Tongue (tissue), 2 donors: ENCODE measurements around the gene GNG12. TPM values are rescaled to one million over a fixed set of nuclear protein-coding genes. Genes with fewer than 3 reads are reported as not detected.

ENCODE experiments used
- DNase-seq: peaks from one replicate; pipeline ENCODE4 v3.0.0-alpha.2; 2015
- total RNA-seq: library from RNA; depleted of rRNA; stranded (reverse); fragments of >200 nt; gene quantifications from one replicate; pipeline ENCODE4 v1.2.3, GENCODE V29; 2014

GNG12 gene
- total RNA-seq, 1 donor from 2014 or later: 68.1 TPM

DNA sequence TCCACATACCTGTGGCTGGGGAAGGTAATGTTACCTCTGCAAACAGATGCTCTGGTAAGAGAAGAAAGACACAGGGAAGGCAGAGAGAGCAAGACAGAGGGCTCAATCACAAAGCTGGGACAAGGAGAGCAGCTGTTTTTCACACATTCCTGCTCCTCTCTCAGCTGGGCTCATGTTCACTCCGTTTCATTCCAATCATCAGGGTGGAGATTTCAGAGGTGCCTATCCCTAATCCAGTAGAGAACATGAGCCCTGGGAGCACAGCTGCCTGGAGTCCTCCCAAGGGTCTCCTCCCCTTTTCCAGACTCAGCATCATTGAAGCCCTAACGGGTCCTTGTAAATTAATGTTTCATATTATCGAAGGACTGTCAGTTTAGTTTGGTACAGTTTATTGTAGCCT lies 128.9 kb downstream of the GNG12 start:
- DNase-seq: peak; percentile 76

DNA sequence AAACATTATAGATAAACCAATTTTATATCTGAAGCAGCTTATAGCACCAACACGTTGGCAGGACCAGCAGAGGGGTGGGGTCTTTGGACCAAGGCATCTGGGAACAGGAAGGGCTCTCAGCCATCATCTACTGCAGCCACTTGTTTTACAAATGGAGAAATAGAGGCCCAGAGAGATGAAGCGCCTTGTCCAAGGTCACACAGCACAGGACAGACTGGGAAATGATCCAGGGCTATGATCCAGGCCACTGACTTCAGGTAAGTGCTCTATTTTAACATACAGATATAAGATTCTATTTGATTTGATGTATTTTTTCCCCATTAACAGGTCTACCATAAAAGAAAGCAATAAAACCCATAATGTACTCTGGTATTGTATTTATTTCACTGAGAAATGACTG lies 131.4 kb downstream of the GNG12 start:
- DNase-seq: no peak

DNA sequence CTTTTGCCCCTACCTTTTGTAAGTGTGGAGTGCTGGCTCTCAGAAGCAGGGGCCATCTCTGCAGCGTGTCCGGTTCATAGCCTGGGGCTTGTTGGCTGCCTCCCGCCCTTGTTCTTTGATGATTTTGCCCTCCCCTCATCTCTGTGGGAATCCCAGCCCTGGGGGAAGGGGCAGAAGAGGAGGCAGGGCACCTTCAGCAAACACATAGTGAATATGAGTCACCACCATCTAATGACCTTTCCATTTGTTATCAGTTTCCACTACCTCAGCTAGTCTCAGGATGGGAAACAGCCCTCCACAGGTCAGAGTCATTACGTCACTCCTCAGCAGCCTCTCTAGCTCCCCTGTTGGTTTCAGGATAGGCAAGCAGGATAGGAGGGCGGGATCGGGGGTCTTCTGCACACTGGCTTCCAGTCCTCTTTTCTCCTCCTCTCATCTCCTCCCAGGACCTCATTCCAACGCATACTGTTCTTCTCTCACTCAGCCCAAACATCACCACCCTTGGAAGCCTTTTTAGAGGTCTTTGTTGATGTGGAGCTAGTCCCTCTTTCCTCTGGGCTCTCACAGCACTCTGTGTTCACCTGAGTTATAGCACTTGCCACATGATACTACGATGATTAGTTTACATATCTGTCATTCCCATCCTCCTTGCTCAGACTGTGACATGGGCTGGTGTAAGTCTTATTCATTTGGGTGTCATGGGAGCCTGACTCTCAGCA lies 132.4 kb downstream of the GNG12 start:
- DNase-seq: no peak

DNA sequence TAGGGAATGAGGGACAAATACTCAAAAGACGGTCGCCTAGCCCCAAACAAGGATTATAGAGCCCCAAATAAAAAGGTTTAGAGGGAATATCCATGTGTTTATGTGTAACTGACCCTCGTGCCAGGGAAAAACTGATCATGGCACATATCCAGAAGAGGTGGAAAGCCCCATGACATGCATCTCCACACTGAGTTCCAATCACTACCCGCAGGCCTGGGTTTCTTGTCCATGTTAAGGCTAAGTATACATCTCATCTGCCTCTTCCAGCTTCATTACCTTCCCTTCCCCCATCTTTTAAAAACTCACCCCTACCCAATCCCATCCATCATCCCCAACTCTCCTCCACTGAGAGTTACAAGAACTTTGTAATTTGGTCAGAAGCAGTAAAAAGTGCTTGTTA lies 133.0 kb downstream of the GNG12 start:
- DNase-seq: no peak

DNA sequence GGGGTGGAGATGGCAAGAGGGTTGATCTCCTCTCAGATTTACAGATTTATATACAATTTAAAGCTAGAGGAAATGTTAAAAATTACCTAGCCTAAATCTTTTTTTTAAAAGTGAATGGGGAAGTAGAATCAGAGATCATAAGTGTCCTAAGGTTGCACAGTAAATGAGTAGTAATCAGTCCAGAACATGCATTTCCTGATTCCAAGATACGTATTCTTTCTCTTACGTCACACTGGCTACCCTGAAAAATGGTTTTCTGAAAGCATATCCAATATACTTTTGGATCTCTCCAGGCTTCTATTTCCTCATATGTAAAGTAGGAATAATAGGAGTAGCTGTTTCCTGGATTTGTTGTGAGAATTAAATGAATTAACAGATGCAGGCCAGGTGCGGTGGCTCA lies 136.6 kb downstream of the GNG12 start:
- DNase-seq: no peak

DNA sequence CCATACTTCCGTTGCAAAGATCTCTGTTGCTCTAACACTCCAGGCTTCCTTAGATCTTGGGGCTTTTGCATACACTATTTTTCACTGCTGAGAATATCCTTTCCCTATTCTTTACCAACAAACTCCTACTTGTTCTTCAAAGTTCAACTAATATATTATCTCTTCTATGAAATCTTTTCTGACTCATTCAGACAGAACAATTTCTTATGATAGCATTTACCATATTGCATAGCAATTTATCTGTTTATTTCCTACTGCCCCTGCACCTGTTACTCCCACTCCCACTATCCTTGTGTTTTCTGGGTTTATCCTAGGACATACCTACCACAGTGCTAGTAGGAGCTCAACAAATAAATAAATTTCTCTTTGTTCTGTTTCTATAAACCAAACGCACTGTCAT lies 137.3 kb downstream of the GNG12 start:
- DNase-seq: no peak

DNA sequence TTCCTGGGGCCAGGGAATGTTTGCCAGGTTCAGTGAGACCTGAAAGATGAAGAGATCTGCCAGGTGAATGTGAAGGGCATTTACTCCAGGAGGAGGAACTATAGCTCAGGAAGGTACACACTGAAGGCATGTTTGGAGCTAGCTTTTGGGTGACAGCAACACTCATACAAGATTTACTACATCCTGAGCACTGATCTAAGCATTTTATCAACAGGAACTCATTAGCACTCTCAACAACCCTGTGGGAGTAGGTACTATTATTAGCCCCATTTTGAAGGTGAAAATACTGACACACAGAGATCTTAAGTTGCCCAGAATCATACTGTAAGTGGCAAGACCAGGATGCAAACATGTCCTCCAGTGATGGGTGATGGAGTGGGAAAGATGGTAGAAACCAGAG lies 141.6 kb downstream of the GNG12 start:
- DNase-seq: no peak

DNA sequence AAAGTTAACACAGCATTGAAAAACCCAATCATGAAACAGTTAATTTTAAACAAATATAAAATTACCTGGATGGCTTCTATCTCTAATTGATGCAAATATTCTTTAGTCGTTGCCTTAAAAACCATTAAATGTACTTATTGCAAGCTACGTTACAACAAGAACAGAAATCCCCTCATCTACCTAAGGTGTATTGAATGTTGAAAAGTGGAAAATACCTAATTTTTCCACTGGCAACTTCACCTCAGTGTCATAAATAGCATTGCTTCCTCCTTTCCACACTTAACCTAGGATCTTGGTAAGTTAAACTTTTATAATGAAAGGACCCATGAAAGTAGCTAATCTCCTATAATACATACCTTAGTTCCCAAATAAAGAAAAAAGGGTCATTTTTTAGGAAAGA lies 142.9 kb downstream of the GNG12 start:
- DNase-seq: no peak

DNA sequence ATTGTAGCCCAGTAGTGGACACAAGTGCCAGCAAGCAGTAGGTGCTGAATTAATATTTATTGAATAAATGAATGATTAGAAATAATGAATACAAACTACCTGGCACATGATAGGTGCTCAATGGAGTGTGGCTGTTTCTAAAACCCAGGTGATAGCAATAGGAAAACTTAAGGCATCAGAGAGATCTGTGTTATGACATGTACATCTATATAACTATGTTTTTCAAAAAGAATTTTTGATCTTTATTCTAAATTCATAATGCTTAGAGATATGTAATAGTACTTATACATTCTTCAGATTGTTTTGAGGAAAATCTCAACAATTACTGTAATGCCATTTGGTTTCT lies 143.3 kb downstream of the GNG12 start:
- DNase-seq: no peak

DNA sequence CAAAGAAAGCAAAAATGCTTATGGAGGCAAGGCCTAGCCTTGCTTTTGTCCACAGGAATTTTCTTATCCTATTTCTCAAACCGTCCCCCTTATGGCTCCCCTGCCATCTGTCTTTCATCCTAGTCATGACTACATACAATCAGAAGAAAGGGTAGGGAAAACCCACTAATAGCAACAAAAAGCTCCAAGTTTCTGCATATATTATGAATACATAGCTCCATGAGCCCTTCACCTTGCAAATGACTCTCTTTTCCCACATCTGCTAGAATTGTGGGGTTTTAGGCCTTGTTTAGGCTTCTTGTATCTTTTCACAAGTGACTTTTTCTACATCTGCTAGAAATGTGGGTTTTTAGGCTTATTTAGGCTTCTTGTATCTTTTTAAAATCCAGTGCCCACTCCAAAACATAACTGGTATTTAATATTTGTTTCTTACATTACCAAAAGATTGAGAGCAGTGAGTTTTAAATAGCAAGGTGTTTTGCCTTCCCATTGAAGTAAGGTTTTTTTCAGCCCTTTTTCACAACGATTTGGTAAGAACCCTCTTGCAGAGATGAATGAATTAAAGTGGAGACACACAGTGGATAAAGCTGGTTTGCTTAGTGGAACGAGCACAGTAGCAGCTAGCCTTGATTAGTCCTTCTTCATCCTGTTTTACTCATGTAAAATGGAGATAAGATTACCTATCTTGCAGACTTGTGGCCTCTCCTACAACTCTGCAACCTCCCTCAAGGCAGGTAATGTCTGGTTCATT lies 143.8 kb downstream of the GNG12 start:
- DNase-seq: no peak

DNA sequence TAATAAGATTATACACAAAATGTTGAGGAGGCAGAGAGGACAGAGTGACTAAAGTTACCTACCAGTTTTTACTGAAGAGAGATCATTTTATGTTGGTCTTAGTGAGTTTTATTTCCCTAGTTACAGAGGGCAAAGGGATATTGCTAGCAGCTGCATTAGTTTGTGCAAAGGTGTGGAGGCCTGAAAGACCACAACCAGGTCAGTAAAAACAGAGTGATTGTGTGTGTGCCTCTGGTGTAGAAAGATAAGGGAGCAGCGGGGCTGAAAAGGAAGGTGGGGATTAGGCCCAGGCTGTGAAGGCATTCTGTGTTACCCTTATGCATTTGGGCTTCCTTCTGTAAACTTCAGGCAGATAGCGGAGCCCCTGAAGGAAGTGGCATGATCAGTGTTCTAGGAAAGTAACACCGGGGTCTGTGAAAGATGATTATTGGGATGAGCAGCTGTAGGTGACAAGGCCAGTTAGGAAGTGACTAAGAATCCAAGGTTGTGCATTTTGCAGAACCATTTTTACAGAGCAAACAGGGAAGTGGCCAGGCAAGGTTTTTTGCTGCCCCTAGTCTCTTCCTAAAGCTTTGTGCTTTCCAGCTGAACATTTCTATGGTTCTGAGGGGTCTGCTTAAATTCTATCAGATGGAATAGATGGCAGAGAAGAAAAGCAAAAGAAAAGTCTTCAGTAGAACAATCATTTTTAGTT lies 144.6 kb downstream of the GNG12 start:
- no peak for DNase-seq

DNA sequence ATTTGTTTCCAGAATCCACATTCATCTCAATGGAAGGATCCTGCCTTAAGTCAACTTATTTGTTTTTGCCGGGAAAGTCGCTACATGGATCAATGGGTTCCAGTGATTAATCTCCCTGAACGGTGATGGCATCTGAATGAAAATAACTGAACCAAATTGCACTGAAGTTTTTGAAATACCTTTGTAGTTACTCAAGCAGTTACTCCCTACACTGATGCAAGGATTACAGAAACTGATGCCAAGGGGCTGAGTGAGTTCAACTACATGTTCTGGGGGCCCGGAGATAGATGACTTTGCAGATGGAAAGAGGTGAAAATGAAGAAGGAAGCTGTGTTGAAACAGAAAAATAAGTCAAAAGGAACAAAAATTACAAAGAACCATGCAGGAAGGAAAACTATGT lies 145.6 kb downstream of the GNG12 start:
- no peak for DNase-seq

DNA sequence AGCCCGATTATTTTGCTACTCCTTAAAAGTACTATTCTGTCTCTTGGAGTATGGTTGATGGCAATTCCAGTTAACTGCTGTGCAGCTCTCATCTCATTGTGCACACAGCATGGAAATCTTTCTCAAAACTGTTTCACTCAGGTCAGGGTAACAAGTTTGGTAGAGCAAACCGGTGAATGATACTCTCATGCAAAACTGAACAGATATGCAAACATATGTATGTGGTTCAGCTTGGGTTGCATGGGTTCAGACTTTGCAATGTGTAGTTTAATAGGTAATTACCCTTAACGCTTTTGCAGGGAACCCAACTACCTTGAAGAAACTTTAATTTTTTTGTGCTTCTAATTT lies 146.1 kb downstream of the GNG12 start:
- DNase-seq: no peak

DNA sequence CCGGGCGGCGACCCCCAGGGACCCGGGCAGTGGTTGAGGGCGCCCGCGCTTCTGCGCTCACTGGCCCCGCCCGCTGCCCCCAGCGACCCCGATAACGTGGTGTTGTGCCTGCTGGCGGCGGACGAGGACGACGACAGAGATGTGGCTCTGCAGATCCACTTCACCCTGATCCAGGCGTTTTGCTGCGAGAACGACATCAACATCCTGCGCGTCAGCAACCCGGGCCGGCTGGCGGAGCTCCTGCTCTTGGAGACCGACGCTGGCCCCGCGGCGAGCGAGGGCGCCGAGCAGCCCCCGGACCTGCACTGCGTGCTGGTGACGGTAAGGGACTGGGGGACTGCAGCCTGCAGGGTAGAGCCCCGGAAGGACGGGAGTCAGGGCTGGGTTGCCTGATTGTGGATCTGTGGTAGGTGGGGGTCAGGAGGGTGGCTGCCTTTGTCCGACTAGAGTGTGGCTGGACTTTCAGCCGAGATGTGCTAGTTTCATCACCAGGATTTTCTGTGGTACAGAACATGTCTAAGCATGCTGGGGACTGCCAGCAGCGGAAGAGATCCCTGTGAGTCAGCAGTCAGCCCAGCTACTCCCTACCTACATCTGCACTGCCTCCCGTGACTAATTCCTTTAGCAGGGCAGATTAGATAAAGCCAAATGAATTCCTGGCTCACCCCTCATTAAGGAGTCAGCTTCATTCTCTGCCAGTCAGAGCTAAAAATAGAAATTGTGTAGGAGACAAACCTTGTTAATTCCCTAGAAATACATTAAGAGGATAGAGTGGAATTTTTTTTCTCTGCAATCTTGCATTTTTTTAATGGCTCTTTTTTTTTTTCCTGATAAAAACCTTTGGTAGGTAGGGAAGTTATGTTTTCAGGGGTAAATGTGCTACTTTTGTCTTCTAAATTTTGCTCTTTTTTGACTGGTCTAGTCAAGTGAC lies 146.7 kb downstream of the GNG12 start:
- DNase-seq: peak; percentile 87

DNA sequence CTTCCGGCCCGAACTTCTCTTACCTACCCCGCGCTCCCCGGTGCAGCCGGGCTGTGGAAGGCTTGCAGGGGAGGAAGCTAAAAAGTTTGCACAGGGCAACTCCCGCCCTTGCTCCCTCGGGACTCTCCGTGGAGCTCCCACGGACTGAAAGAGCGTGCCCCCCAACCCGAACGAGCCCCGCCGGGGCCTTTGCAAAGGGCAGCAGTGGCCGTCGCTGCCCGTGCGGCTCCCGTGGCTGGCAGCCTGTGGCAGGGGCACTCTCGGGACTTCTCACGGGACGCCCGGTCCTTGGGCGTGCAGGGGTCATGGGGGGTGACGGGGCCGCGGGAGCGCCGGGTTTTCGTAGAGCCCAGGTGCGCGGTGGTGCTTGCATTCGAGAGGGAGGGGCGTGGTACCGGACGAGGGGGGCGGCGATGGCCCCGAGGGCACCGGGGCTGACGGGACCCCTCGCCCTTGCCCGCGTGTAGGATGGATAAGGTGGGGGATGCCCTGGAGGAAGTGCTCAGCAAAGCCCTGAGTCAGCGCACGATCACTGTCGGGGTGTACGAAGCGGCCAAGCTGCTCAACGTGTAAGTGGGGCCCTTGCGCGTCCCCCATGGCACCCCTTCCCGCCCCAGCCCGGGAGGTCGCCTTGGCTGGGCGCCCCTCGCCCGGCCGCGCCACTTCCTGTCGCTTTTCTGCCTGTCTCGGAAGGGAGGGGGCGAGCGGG lies 147.6 kb downstream of the GNG12 start:
- peak; percentile 44 for DNase-seq

DNA sequence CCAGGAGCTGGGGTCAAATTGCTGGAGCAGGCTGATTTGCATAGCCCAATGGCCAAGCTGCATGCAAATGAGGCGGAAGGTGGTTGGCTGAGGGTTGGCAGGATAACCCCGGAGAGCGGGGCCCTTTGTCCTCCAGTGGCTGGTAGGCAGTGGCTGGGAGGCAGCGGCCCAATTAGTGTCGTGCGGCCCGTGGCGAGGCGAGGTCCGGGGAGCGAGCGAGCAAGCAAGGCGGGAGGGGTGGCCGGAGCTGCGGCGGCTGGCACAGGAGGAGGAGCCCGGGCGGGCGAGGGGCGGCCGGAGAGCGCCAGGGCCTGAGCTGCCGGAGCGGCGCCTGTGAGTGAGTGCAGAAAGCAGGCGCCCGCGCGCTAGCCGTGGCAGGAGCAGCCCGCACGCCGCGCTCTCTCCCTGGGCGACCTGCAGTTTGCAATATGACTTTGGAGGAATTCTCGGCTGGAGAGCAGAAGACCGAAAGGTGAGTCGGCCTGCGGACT lies 148.2 kb downstream of the GNG12 start, which contains the start of gene GADD45A:
TSS of gene GADD45A (plus strand) at position 135 of the 491 bp plus-strand sequence. CDS start at position 429, 294 bp downstream.
- peak; percentile 99 for DNase-seq

DNA sequence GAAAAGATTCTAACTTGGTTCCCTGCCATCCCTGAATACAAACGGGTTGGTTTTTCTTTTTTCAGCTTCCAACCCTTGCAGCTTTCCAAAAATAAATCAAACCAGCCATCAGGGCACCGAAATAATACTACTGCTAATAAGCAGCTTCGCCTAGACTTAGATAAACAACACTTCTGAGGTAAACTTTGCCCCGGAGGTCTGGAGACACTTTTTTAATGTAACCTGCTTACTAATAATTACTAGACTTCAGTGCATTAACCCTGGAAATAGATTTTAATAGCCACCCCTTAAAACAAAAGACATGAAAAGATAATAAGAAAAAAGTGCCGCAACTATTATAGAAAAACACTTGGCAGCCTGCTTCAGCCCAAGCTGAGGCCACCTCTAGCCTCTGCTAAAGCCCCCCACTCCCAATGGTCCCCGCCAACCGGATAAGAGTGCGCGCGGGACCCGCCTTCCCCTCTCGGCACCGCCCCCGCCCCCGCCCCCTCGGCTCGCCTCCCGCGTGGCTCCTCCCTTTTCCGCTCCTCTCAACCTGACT lies 148.7 kb downstream of the GNG12 start:
- peak; percentile 44 for DNase-seq

DNA sequence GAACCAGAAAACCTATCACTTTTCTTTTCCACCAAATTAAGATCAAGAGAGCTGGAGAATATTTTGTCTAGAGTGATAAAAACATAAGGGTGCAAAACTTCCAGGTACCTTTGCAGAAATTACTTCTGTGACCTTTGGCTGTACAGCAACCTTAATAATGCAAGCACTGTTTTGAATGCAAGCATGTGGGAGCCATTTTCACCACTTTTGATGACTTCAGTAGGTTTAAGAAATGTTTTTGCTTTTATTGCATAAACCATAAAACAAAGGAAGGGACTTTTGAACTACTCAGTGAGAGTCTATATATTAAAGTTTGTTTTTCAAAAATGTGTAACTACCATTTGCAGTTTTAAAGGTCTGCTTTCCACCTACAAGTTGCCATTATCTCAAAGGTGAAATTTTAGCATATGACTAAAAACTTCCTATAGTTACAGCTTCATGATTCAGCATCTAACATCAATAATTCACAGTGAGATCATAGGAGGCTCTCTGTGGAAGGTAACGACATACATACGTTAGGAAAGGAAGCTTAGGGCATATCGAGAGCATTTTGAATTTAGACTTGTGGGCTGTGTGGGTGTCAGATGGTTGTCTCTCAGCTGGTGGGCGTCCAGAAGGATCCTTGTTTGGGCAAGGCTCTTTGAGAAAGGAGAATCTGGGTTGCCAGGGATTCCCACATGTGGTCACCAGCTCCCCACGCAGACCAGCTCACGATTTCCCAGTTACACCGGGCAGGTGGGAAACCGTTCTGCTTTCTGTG lies 149.3 kb downstream of the GNG12 start:
- no peak for DNase-seq

DNA sequence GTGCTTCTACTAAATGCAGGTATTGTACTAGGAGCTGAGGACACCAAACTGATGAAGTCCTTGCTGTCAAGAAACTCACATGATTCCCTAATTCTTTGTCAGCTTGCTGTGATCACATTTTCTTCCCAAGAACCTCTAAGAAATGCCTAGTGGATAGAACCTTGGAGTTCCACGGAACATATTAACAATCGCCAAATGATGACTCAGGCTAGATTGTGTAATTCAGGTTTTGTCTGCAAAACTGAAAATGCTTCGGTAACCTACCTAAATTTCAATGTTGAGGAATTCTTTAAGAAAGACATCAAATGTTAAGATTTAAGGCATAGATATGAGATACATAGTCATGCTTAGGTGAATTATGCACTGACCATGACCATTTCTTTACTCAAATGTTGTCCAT lies 150.0 kb downstream of the GNG12 start:
- DNase-seq: no peak

DNA sequence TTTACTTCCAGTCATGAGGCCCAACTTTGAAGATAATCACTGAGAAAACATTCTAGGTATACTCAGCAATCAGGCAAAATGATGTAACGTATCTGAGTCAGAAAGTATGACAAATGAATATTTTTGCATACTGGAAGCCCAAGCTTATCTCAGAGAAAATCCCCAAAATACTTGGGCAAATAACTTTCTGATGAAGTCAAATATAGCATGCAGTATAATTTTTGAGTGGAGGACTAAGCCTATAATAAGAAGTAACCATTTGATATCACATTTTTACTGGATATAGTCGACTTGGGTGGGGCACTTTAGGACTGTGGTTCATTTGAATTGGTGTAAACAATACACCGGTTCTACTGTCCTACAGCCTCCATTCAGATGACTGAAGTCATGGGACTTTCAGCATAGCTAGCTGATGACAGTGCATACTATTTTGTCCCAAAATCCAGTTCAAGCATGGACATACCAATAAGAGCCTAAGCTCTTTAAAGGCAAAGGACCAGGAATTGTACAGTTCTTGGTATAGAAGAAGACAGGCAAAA lies 150.5 kb downstream of the GNG12 start:
- no peak for DNase-seq
